ENCODE results near the gene MXRA8. TPM values are rescaled to one million over a fixed set of nuclear protein-coding genes. Genes with fewer than 3 reads are reported as not detected.

The MXRA8 gene
- total and polyA plus RNA-seq, 7 donors, result 7.2 to 24.3 (median 10.1) TPM

- Histone ChIP-seq H3K27ac (no peak overlapping the region), H3K36me3 (ENCODE audit: insufficient read depth in 1 of 2, low read depth in 1 of 2) (peaks cover 7 to 56% of the 10 kb centered on the region in 2 donors), H3K9me3 (no peaks in the 10 kb centered on the region), H3K27me3 (ENCODE audit: insufficient read depth in 3 of 3, low read length in 2 of 3) (no peaks in the 10 kb centered on the region), H3K4me1 (peaks cover 28% of the 10 kb centered on the region), H3K4me3 (no peak overlapping the region)
- intact Hi-C loops (cut with DNase I), result no loop called here
- no peak for ATAC-seq
- 77 to 86% (median 84%) methylated on average over 21 of the region's 21 CpGs for WGBS, 3 donors
- TF ChIP-seq CTCF (IDR thresholded peaks at IDR 0.05), result no peak
- no peak for DNase-seq
Observed at GRCh38 chr1:1310476-1311053, 47.8 kb downstream of the MXRA8 start.

GRCh38 chr1:1310109-1310385 is 48.3 kb downstream of the MXRA8 start:
- intact Hi-C loops (cut with DNase I), result no loop called here
- Histone ChIP-seq H3K9me3 (no peaks in the 10 kb centered on the region), H3K4me1 (peaks cover 33% of the 10 kb centered on the region), H3K36me3 (ENCODE audit: insufficient read depth in 1 of 2, low read depth in 1 of 2) (peaks cover 7 to 52% of the 10 kb centered on the region in 2 donors), H3K27me3 (ENCODE audit: insufficient read depth in 3 of 3, low read length in 2 of 3) (no peaks in the 10 kb centered on the region), H3K27ac (peak overlapping the region; percentile 97), H3K4me3 (peak overlapping the region; percentile 93)
- no peak for TF ChIP-seq CTCF (IDR thresholded peaks at IDR 0.05)
- no peak for DNase-seq
- 59 to 86% (median 79%) methylated on average over 3 of the region's 3 CpGs for WGBS, 3 donors
- no peak for ATAC-seq

- Histone ChIP-seq H3K36me3 (ENCODE audit: insufficient read depth in 1 of 2, low read depth in 1 of 2) (peaks cover 5 to 47% of the 10 kb centered on the region in 2 donors), H3K27me3 (ENCODE audit: insufficient read depth in 3 of 3, low read length in 2 of 3) (no peaks in the 10 kb centered on the region), H3K4me1 (peaks cover 39% of the 10 kb centered on the region), H3K9me3 (no peaks in the 10 kb centered on the region), H3K27ac (peak overlapping the region; percentile 97), H3K4me3 (peak overlapping the region; percentile 93)
- intact Hi-C loops (cut with DNase I), result loop anchor here in 1 of 2 donors (5.0 kb wide), 1 partner anchor 38 kb away; the partner anchor contains the start of gene DVL1
- ATAC-seq, result no peak
- peak in 1 of 2 donors; percentile 56 for DNase-seq
- no peak for TF ChIP-seq CTCF (IDR thresholded peaks at IDR 0.05)
- WGBS, 3 donors, result 35 to 40% (median 36%) methylated on average over 54 to 57 of the region's 57 CpGs
Observed at GRCh38 chr1:1309251-1310108, 48.9 kb downstream of the MXRA8 start.

GRCh38 chr1:1308756-1309250 is 49.6 kb downstream of the MXRA8 start:
- no peak for TF ChIP-seq CTCF (IDR thresholded peaks at IDR 0.05)
- H3K36me3 ChIP-seq (ENCODE audit: insufficient read depth in 1 of 2, low read depth in 1 of 2), result peaks cover 3 to 40% of the 10 kb centered on the region in 2 donors
- peaks cover 44% of the 10 kb centered on the region for H3K4me1 ChIP-seq
- no peaks in the 10 kb centered on the region for H3K27me3 ChIP-seq (ENCODE audit: insufficient read depth in 3 of 3, low read length in 2 of 3)
- H3K27ac ChIP-seq, result peak overlapping the region; percentile 97
- ATAC-seq, result peak in 3 of 4 donors; percentile 3 to 6 (median 3)
- peak overlapping the region; percentile 93 for H3K4me3 ChIP-seq
- no peaks in the 10 kb centered on the region for H3K9me3 ChIP-seq
- 1% methylated on average over 39 to 66 of the region's 66 CpGs for WGBS, 3 donors
- DNase-seq, result no peak
- intact Hi-C loops (cut with DNase I), result loop anchor here in 1 of 2 donors (5.0 kb wide), 1 partner anchor 38 kb away; the partner anchor contains the start of gene DVL1

All from psoas muscle (tissue), 8 donors.